HT1080 (cell line): Measurements from ENCODE around the gene AGO4. TPM values are rescaled to one million over a fixed set of nuclear protein-coding genes. Genes with fewer than 3 reads are reported as not detected.

Experiments
- DNase-seq: peaks from one replicate; pipeline ENCODE4 v3.0.0-alpha.2; 2015; ENCODE audit warnings: low read depth
- total RNA-seq: library from RNA; depleted of rRNA; stranded (reverse); fragments of >200 nt; shearing (Covaris generic); gene quantifications from 2 replicates; pipeline ENCODE4 v1.2.3, GENCODE V29; 2014; rRNA removed

The AGO4 gene
- total RNA-seq, 1 experiment from 2014 or later, result 2.0 TPM

GRCh38 chr1:35894183-35894582 is 86.4 kb downstream of the AGO4 start:
- DNase-seq, result peak; percentile 60

GRCh38 chr1:35894656-35895055 is 86.8 kb downstream of the AGO4 start:
- no peak for DNase-seq

GRCh38 chr1:35899941-35900340 is 92.1 kb downstream of the AGO4 start:
- no peak for DNase-seq

DNA sequence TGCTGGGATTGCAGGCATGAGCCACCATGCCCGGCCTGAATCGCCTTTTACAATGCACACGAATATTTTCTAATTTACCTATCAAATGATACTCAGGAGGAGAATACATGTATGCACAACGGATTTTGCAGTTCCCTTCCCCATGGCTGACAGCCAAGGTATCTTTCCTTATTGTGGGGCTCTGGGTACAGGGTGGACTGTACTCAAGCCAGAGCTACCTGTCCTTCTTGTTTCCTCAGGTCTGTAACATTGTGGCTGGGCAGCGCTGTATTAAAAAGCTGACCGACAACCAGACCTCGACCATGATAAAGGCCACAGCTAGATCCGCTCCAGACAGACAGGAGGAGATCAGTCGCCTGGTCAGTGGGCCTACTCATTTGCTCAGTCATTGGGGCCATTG is 93.4 kb downstream of the AGO4 start:
- DNase-seq, result no peak

- DNase-seq, result no peak
Observed at GRCh38 chr1:35902671-35903070, 94.9 kb downstream of the AGO4 start.

Other genes with a start within 250 kb of the AGO4 start
- gene TFAP2E, start 234.7 kb upstream of the AGO4 start, total RNA-seq, result not detected in 2 replicates
- 45.3 and 56.9 TPM in 2 replicates for gene PSMB2, start 166.5 kb upstream of the AGO4 start, total RNA-seq
- gene C1orf216, start 89.1 kb upstream of the AGO4 start, total RNA-seq, result 14.6 and 16.7 TPM in 2 replicates
- 36.2 and 43.3 TPM in 2 replicates for gene CLSPN, start 38.0 kb upstream of the AGO4 start, total RNA-seq
- 22.6 and 23.0 TPM in 2 replicates for gene AGO1, start 75.2 kb downstream of the AGO4 start, total RNA-seq
- 13.9 and 23.0 TPM in 2 replicates for gene AGO3, start 123.1 kb downstream of the AGO4 start, total RNA-seq